ENCODE measurements around the gene NFIC. TPM values are rescaled to one million over a fixed set of nuclear protein-coding genes. Genes with fewer than 3 reads are reported as not detected.

NFIC gene
- total RNA-seq, 1 experiment from 2014 or later: 85.5 TPM

DNA sequence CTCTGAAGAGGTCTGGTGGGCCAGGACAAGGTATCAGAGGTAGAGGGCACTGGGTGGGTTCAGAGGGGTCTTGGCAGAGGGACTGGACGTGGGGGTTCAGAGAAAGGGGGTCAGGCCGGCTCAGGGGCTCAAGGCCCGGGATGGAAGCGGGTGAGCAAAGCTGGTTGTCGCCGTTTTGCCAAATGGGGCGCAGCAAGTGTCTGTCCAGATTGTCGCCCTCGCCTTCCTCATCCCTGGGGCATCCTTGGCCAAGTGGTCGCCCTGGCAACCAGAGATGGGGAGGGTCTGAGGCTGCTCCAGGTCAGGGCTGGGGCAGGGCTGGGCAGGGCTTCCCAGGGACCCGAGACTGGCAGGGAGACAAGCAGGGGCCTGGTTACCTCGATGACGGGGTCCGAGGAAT lies 127.3 kb downstream of the NFIC start:
- Mint-ChIP-seq H3K27ac (ENCODE audit: low read depth, unreplicated experiment) (no peak overlapping the region), H3K9me3 (ENCODE audit: unreplicated experiment) (no peaks in the 10 kb centered on the region), H3K27me3 (ENCODE audit: insufficient read depth, unreplicated experiment) (no peaks in the 10 kb centered on the region), H3K36me3 (ENCODE audit: insufficient read depth, unreplicated experiment) (peaks cover 38% of the 10 kb centered on the region), H3K4me1 (ENCODE audit: insufficient read depth, unreplicated experiment) (peaks cover 5% of the 10 kb centered on the region), H3K4me3 (ENCODE audit: unreplicated experiment) (no peak overlapping the region)
- BruUV-seq (replicated peaks): no TSS peak
- ChIA-PET POLR2A (no interaction called here), CTCF (interaction anchor here (0.7 to 2.0 kb wide), 3 partner anchors 10 to 192 kb away, joined by 3 to 6 read pairs (median 4); no protein-coding TSS in a partner anchor)
- intact Hi-C loops (cut with micrococcal nuclease): no loop called here
- TF ChIP-seq, protein P1, sequence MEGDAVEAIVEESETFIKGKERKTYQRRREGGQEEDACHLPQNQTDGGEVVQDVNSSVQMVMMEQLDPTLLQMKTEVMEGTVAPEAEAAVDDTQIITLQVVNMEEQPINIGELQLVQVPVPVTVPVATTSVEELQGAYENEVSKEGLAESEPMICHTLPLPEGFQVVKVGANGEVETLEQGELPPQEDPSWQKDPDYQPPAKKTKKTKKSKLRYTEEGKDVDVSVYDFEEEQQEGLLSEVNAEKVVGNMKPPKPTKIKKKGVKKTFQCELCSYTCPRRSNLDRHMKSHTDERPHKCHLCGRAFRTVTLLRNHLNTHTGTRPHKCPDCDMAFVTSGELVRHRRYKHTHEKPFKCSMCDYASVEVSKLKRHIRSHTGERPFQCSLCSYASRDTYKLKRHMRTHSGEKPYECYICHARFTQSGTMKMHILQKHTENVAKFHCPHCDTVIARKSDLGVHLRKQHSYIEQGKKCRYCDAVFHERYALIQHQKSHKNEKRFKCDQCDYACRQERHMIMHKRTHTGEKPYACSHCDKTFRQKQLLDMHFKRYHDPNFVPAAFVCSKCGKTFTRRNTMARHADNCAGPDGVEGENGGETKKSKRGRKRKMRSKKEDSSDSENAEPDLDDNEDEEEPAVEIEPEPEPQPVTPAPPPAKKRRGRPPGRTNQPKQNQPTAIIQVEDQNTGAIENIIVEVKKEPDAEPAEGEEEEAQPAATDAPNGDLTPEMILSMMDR (IDR thresholded peaks at IDR 0.05; ENCODE audit: unreplicated experiment): no peak
- DNase-seq (ENCODE audit: unreplicated experiment): no peak

DNA sequence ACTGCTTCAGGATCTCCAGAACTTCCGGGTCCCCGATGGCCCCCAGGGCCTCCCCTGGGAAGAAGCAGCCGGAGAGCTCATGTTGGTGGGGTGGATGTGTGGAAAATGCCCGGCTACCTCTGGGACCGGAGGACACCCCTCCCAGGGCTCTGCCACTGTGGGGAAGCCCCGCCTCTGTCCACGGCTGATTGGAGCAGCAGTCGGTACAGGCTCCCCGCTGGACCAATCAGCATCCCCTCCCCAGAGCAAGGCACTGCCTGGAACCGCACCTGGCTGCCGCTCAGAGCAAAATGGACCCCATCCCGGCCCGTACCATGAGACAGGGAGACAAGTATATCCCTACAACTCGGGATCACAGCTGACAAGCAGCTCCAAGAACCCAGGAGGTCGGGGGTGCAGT lies 127.7 kb downstream of the NFIC start:
- intact Hi-C loops (cut with micrococcal nuclease): no loop called here
- Mint-ChIP-seq H3K4me3 (ENCODE audit: unreplicated experiment) (no peak overlapping the region), H3K9me3 (ENCODE audit: unreplicated experiment) (no peaks in the 10 kb centered on the region), H3K36me3 (ENCODE audit: insufficient read depth, unreplicated experiment) (peaks cover 38% of the 10 kb centered on the region), H3K27ac (ENCODE audit: low read depth, unreplicated experiment) (no peak overlapping the region), H3K4me1 (ENCODE audit: insufficient read depth, unreplicated experiment) (peaks cover 7% of the 10 kb centered on the region), H3K27me3 (ENCODE audit: insufficient read depth, unreplicated experiment) (no peaks in the 10 kb centered on the region)
- no TSS peak for BruUV-seq (replicated peaks)
- no peak for DNase-seq (ENCODE audit: unreplicated experiment)
- TF ChIP-seq, protein P1 (IDR thresholded peaks at IDR 0.05; ENCODE audit: unreplicated experiment): no peak
- CTCF ChIA-PET: interaction anchor here (0.6 to 2.0 kb wide), 4 partner anchors 10 to 192 kb away, joined by 4 to 6 read pairs (median 4); no protein-coding TSS in a partner anchor
- POLR2A ChIA-PET: no interaction called here

DNA sequence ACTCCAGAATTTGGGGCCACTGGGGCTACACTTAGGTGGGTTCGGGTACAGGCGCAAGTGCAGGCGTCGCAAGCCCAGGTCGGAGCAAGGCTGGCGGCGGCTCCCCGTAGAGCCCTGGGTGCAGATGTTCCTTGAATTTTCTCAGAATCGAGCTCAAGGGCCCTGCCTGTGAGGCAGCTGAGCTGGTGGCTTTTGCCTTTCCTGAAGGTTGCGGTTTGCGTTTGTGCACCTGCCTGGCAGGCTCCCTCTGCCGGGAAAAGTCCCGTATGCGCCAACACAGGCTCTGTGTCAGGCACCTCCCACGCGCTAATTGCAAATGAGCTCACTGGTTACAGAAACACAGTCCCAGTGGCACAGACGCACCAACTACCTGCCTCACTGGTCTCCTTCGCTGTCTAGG lies 128.2 kb downstream of the NFIC start:
- POLR2A ChIA-PET: no interaction called here
- CTCF ChIA-PET: interaction anchor here (0.6 to 2.0 kb wide), 4 partner anchors 10 to 193 kb away, joined by 4 to 6 read pairs (median 4); no protein-coding TSS in a partner anchor
- BruUV-seq (replicated peaks): no TSS peak

DNA sequence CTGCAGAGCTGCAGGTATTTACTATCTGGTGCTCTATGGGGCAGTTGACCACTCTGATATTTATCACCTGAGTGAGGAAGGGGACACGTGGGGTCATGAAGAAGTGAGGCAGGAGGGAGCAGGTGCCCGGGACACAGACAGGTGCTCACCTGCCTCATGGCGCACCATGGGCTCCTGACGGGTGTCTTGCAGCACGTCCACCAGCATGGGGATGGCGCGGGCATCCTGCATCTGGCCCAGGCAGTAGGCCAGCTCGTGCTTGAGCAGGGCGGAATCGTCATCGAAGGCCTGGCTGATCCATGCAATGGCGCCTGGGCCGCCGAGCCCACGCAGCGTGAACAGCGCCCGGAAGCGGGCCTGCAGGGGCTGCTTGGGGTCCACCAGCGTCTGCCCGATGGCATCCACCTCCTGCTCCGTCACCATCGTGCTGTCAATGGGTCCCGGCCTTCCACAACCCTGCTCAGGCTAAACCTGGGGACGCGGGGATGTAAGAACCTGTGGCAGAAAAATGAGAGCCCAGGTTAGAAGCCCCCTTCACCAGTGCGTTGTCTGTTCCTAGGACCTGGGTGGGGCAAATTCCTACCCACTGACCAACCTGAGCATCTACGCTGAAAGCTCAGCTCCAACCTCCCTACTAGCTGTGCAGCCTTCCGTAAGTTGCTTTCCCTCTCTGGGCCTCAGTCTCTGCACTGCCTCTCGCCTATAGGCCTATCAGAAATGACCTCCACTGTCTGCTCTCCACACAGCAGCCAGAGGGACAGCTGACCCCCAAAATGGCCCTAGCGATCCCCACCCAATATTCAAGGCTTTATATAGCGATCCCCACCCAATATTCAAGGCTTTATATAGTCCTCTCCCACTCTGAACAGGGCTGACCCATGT lies 130.2 kb downstream of the NFIC start:
- CTCF ChIA-PET: interaction anchor here (1.4 kb wide), 1 partner anchor 11 kb away, joined by 4 read pairs; no protein-coding TSS in a partner anchor
- Mint-ChIP-seq H3K27ac (ENCODE audit: low read depth, unreplicated experiment) (no peak overlapping the region), H3K9me3 (ENCODE audit: unreplicated experiment) (no peaks in the 10 kb centered on the region), H3K27me3 (ENCODE audit: insufficient read depth, unreplicated experiment) (no peaks in the 10 kb centered on the region), H3K36me3 (ENCODE audit: insufficient read depth, unreplicated experiment) (peaks cover 43% of the 10 kb centered on the region), H3K4me3 (ENCODE audit: unreplicated experiment) (no peak overlapping the region), H3K4me1 (ENCODE audit: insufficient read depth, unreplicated experiment) (peaks cover 17% of the 10 kb centered on the region)
- POLR2A ChIA-PET: no interaction called here
- BruUV-seq (replicated peaks): no TSS peak
- intact Hi-C loops (cut with micrococcal nuclease): no loop called here
- TF ChIP-seq, protein P1 (IDR thresholded peaks at IDR 0.05; ENCODE audit: unreplicated experiment): no peak
- no peak for DNase-seq (ENCODE audit: unreplicated experiment)

More for the DNA sequence above, 128.2 kb downstream of the NFIC start:
- TF ChIP-seq, protein P1 (IDR thresholded peaks at IDR 0.05; ENCODE audit: unreplicated experiment): no peak
- Mint-ChIP-seq H3K27me3 (ENCODE audit: insufficient read depth, unreplicated experiment) (no peaks in the 10 kb centered on the region), H3K27ac (ENCODE audit: low read depth, unreplicated experiment) (no peak overlapping the region), H3K9me3 (ENCODE audit: unreplicated experiment) (no peaks in the 10 kb centered on the region), H3K4me3 (ENCODE audit: unreplicated experiment) (no peak overlapping the region), H3K36me3 (ENCODE audit: insufficient read depth, unreplicated experiment) (peaks cover 38% of the 10 kb centered on the region), H3K4me1 (ENCODE audit: insufficient read depth, unreplicated experiment) (peaks cover 11% of the 10 kb centered on the region)
- intact Hi-C loops (cut with micrococcal nuclease): no loop called here
- DNase-seq (ENCODE audit: unreplicated experiment): no peak

Measured in MCF 10A (cell line).